Transverse colon (tissue), 4 donors: ENCODE results near the gene AK4. TPM values are rescaled to one million over a fixed set of nuclear protein-coding genes. Genes with fewer than 3 reads are reported as not detected.

Source experiments
- DNase-seq: peaks from one replicate; pipeline ENCODE4 v3.0.0-alpha.2; 2019
- H3K27ac ChIP-seq, 4 donors: fragments of 200-600 bp; sonication (generic); 2 replicates each; pipeline ENCODE4 v1.5.1; 2016 to 2018; ENCODE audit warnings: inconsistent platforms in 4 of 4
- H3K27me3 ChIP-seq: fragments of 200-600 bp; sonication (generic); 2 replicates; pipeline ENCODE4 v1.5.1; 2017; ENCODE audit warnings: inconsistent platforms
- H3K36me3 ChIP-seq, 4 donors: fragments of 200-600 bp; sonication (generic); 2 replicates each; pipeline ENCODE4 v1.5.1; 2017 to 2019; ENCODE audit warnings: inconsistent platforms in 4 of 4
- H3K4me1 ChIP-seq, 4 donors: fragments of 200-600 bp; sonication (generic); 2 replicates each; pipeline ENCODE4 v1.5.1; 2017 to 2020; ENCODE audit warnings: inconsistent platforms in 4 of 4
- H3K4me3 ChIP-seq, 4 donors: fragments of 200-600 bp; sonication (generic); 1 replicate in 1 of 4; 2 replicates in 3 of 4; pipeline versions ENCODE4 v1.5.1 to v1.6.1; 2017 to 2019; ENCODE audit warnings: inconsistent platforms in 4 of 4
- H3K9me3 ChIP-seq, 2 donors: fragments of 200-600 bp; sonication (generic); 2 replicates each; pipeline ENCODE4 v1.5.1; 2017 to 2019; ENCODE audit warnings: inconsistent platforms in 2 of 2
- EP300 ChIP-seq: sonication (generic); formaldehyde crosslinking; IDR thresholded peaks from one replicate; pipeline ENCODE4 v1.6.1; 2017; ENCODE audit warnings: antibody characterized with exemption, low read depth
- POLR2A ChIP-seq: fragments of 450-650 bp; IDR thresholded peaks from one replicate; pipeline ENCODE4 v1.6.1; 2016; ENCODE audit warnings: antibody characterized with exemption, mild to moderate bottlenecking, moderate library complexity
- POLR2AphosphoS5 ChIP-seq, 3 donors: sonication (generic); formaldehyde crosslinking; IDR thresholded peaks; one replicate each; pipeline ENCODE4 v1.6.1; 2016; ENCODE audit warnings: antibody characterized with exemption in 3 of 3
- WGBS, 2 donors: methylation state at CpG; one replicate each; pipeline ENCODE4 v1.1.5; 2018; ENCODE audit warnings: low coverage in 1 of 2; 5-methylcytosine and 5-hydroxymethylcytosine counted together
- in situ Hi-C, 4 donors: fragments of 200-750 bp; cut with MboI; loops; one replicate each; pipeline versions ENCODE4 v1.15.0 to v1.15.1; 2017; ENCODE audit warnings: low sequenced_read_pairs in 3 of 4, low pct_ligation_motif_present in 1 of 4, low pct_unique_long_range_greater_than_20kb in 1 of 4
- intact Hi-C: fragments of 100-400 bp; cut with DNase I; formaldehyde crosslinking; loops from one replicate; pipeline ENCODE4 v1.15.1; 2023; ENCODE audit warnings: low total_unique reads
- total RNA-seq, 4 donors: library from RNA; depleted of rRNA; stranded (reverse); fragments of >200 nt; gene quantifications; one replicate each; pipeline ENCODE4 v1.1.0, GENCODE V29; 2016
- TF ChIP-seq, protein P1 (sequence below), 5 experiments: fragments of 200-600 bp in 3 of 5; fragments of 450-650 bp in 2 of 5; sonication (generic) in 3 of 5; IDR thresholded peaks; 1 replicate in 2 of 5; 2 replicates in 3 of 5; pipeline ENCODE4 v1.5.1; 2016 to 2017; ENCODE audit warnings: antibody characterized with exemption in 5 of 5, inconsistent platforms in 3 of 5, mild to moderate bottlenecking in 2 of 5, moderate library complexity in 1 of 5

Gene AK4
- total RNA-seq, 4 donors from 2014 or later, result 12.0 to 42.8 (median 36.1) TPM

DNA sequence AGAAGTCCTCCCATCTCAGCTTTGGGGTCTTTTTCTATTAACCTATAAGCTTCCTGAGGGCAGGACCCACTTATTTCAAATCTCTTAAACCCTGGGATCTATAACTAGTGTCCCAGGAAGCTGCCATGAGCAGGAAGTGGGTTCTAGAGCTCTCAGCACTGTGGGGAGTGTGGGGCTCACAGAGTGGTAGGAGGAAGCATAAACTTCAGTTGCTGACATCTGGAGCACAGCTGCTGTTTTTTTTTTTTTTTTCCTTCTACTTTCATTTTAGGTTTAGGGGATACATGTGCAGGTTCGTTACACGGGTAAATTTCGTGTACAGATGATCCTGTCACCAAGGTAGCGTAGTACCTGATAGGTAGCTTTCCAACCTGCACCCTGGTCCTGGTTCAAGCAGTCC lies 59.3 kb downstream of the AK4 start:
- WGBS, 2 donors, result 67 to 69% methylated on average over 3 to 4 of the region's 4 CpGs
- no peak for DNase-seq
- intact Hi-C loops, result no loop called here
- Histone ChIP-seq H3K36me3 (no peaks in the 10 kb centered on the region), H3K9me3 (no peaks in the 10 kb centered on the region), H3K4me1 (no peaks in the 10 kb centered on the region), H3K4me3 (no peak overlapping the region), H3K27me3 (no peaks in the 10 kb centered on the region), H3K27ac (no peak overlapping the region)
- TF ChIP-seq POLR2AphosphoS5 (IDR thresholded peaks at IDR 0.05), result no peak
- TF ChIP-seq, protein P1, sequence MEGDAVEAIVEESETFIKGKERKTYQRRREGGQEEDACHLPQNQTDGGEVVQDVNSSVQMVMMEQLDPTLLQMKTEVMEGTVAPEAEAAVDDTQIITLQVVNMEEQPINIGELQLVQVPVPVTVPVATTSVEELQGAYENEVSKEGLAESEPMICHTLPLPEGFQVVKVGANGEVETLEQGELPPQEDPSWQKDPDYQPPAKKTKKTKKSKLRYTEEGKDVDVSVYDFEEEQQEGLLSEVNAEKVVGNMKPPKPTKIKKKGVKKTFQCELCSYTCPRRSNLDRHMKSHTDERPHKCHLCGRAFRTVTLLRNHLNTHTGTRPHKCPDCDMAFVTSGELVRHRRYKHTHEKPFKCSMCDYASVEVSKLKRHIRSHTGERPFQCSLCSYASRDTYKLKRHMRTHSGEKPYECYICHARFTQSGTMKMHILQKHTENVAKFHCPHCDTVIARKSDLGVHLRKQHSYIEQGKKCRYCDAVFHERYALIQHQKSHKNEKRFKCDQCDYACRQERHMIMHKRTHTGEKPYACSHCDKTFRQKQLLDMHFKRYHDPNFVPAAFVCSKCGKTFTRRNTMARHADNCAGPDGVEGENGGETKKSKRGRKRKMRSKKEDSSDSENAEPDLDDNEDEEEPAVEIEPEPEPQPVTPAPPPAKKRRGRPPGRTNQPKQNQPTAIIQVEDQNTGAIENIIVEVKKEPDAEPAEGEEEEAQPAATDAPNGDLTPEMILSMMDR (IDR thresholded peaks at IDR 0.05), result no peak
- no peak for TF ChIP-seq POLR2A
- TF ChIP-seq EP300, result no peak
- in situ Hi-C loops, result loop anchor here in 1 of 4 donors (25.0 kb wide), 2 partner anchors 145 to 345 kb away; no protein-coding TSS in a partner anchor

DNA sequence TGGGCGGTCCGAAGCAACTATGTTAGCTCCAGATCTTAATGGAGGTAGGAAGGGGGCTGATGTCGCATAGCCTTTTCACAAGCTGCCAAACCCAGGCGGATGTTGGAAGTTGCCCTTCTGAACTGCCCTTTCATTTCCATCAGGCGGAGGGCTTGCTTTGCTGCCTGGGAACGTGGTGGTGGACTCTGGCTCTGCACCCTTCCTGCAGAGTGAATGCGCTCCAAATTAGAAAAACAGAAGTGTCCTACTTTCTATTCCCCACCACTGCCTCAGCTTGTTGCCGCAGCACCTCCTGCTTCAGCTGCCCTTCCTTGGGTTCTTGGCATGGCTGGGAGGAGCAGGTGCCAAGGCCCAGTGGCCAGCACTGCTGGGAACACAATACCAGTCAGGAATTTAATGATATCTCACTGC lies 60.6 kb downstream of the AK4 start:
- no peak for DNase-seq
- intact Hi-C loops (no loop called here), in situ Hi-C loops (loop anchor here in 1 of 4 donors (25.0 kb wide), 2 partner anchors 146 to 346 kb away; no protein-coding TSS in a partner anchor)
- 79 to 89% methylated on average over 4 to 8 of the region's 8 CpGs for WGBS, 2 donors
- Histone ChIP-seq H3K27me3 (no peaks in the 10 kb centered on the region), H3K9me3 (no peaks in the 10 kb centered on the region), H3K4me1 (no peaks in the 10 kb centered on the region), H3K36me3 (no peaks in the 10 kb centered on the region), H3K27ac (no peak overlapping the region), H3K4me3 (no peak overlapping the region)
- no peak for TF ChIP-seq POLR2A
- TF ChIP-seq, protein P1 (IDR thresholded peaks at IDR 0.05), result no peak
- no peak for TF ChIP-seq POLR2AphosphoS5 (IDR thresholded peaks at IDR 0.05)
- no peak for TF ChIP-seq EP300

DNA sequence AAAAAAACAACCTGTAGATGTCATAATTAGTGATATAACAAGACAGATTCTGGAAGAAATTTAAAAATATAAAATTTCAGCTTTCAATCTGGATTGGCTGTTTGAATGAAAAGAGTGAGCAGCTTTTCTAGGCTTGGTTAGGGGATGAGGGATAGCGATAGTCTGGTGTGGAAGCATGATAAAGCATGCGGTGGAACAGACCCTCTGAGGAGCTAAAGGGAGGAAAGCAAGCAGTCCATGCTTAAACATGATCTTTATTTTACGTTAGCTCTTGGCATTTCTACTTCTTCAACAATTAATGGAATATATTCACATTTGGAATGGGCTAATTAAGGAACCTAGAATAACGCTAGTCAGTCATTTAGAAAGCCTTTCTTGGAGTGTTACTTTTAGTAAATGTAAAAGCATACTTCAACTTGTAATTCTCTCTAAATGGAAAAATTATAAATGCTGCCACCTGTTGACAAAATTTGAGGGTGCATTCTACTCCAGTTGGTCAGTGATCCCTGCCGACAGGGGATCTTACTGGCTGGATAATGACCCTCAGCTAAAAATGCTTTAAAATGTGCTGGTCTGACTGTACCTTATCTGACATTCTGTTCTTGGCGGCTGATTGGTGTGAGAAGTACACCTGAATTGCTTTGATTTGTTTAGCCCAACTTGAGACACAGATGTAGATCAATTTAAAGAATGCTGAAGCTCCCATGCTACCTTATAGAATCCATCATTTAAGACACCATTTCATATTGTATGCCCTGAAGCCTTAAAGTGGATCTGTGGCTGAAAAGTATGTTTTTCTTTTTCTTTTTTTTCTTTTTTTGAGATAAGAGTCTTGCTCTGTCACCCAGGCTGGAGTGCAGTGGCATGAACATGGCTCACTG lies 61.2 kb downstream of the AK4 start:
- no peaks in the 10 kb centered on the region for H3K4me1 ChIP-seq
- H3K36me3 ChIP-seq, result no peaks in the 10 kb centered on the region
- no peak overlapping the region for H3K4me3 ChIP-seq
- H3K27me3 ChIP-seq, result no peaks in the 10 kb centered on the region
- H3K9me3 ChIP-seq, result no peaks in the 10 kb centered on the region
- WGBS, 2 donors, result 45 to 48% methylated on average over 6 of the region's 6 CpGs
- peak; percentile 16 for DNase-seq
- in situ Hi-C loops (loop anchor here in 1 of 4 donors (25.0 kb wide), 2 partner anchors 147 to 347 kb away; no protein-coding TSS in a partner anchor), intact Hi-C loops (no loop called here)
- TF ChIP-seq, protein P1 (IDR thresholded peaks at IDR 0.05), result peak; percentile 57 to 75 (median 62)
- no peak for TF ChIP-seq POLR2A
- no peak for TF ChIP-seq EP300
- TF ChIP-seq POLR2AphosphoS5 (IDR thresholded peaks at IDR 0.05), result no peak
- no peak overlapping the region for H3K27ac ChIP-seq

DNA sequence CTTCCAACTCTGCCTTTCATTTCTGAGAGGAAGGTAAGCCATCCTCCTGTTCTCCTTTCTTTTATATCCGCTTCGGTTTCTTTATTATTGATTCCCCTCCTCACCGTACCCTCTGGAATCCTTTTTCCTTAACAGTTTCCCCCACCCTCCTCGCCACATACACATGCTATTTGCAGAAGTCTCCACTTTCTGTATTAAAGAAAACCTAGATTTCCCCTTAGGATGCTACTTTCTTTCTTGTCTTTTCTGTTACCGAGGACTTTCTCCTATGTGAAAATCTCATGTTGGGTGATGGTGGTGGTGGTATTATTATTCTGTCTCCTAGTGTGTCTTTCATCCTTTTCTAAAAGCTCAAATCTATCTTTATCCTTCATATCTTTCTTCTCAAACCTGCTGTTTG lies 62.3 kb downstream of the AK4 start:
- H3K9me3 ChIP-seq, result no peaks in the 10 kb centered on the region
- H3K4me3 ChIP-seq, result no peak overlapping the region
- DNase-seq, result no peak
- H3K27me3 ChIP-seq, result no peaks in the 10 kb centered on the region
- in situ Hi-C loops (loop anchor here in 2 of 4 donors (10.0 to 25.0 kb wide), 3 partner anchors 146 to 348 kb away; no protein-coding TSS in a partner anchor), intact Hi-C loops (loop anchor here (10.0 kb wide), 1 partner anchor 146 kb away; no protein-coding TSS in a partner anchor)
- no peaks in the 10 kb centered on the region for H3K36me3 ChIP-seq
- TF ChIP-seq POLR2AphosphoS5 (IDR thresholded peaks at IDR 0.05) (no peak), POLR2A (no peak), EP300 (no peak)
- TF ChIP-seq, protein P1 (IDR thresholded peaks at IDR 0.05), result no peak
- no peak overlapping the region for H3K27ac ChIP-seq
- 97 to 98% methylated on average over 5 of the region's 5 CpGs for WGBS, 2 donors
- H3K4me1 ChIP-seq, result no peaks in the 10 kb centered on the region
